ENCODE data around the gene ENTPD2. TPM values are rescaled to one million over a fixed set of nuclear protein-coding genes. Genes with fewer than 3 reads are reported as not detected.

ENTPD2 gene
- total and polyA plus RNA-seq, 2 of the 4 experiments (the other 2 are of a cell fraction) = not detected

GRCh38 chr9:137009938-137010732, 43.7 kb downstream of the ENTPD2 start:
- no peak overlapping the region for H3K4me3 ChIP-seq (ENCODE audit: insufficient read depth, low read depth, low read length)
- TF ChIP-seq USF2 (IDR thresholded peaks at IDR 0.05; ENCODE audit: low read depth, low read length) = no peak
- no peak for TF ChIP-seq NFE2L2 (IDR thresholded peaks at IDR 0.05; ENCODE audit: low read depth, low read length)
- no peak for TF ChIP-seq MAZ (IDR thresholded peaks at IDR 0.05; ENCODE audit: borderline replicate concordance, low read depth, low read length)
- no peak for TF ChIP-seq POLR2A (IDR thresholded peaks at IDR 0.05; ENCODE audit: low read depth, low read length)
- no peak for TF ChIP-seq RAD21 (IDR thresholded peaks at IDR 0.05; ENCODE audit: low read length)
- TF ChIP-seq CTCF (conservative IDR thresholded peaks at IDR 0.05; ENCODE audit: low read depth, low read length) = no peak
- TF ChIP-seq MAFK (IDR thresholded peaks at IDR 0.05; ENCODE audit: low read depth, low read length) = no peak
- no peak for TF ChIP-seq FOS (IDR thresholded peaks at IDR 0.05; ENCODE audit: low read depth, low read length)
- TF ChIP-seq RCOR1 (IDR thresholded peaks at IDR 0.05; ENCODE audit: insufficient replicate concordance, low read length) = no peak
- H2BK15ac ChIP-seq (ENCODE audit: low read depth, low read length) = no peak overlapping the region
- no peak overlapping the region for H4K8ac ChIP-seq (ENCODE audit: low read depth in 2 of 2, low read length in 2 of 2)
- ChIA-PET CTCF (no interaction called here), POLR2A (ENCODE audit: unreplicated experiment) (no interaction called here)
- BruUV-seq (replicated peaks) = no TSS peak
- H3K4ac ChIP-seq (ENCODE audit: low read depth, low read length) = no peak overlapping the region
- no peak overlapping the region for H3K14ac ChIP-seq (replicated peaks; ENCODE audit: low read depth, low read length)
- no peak overlapping the region for H4K5ac ChIP-seq (ENCODE audit: low read depth, low read length)
- no peak overlapping the region for H3K18ac ChIP-seq (ENCODE audit: low read depth, low read length)
- H2AFZ ChIP-seq (replicated peaks; ENCODE audit: low read length, poor library complexity) = no peak overlapping the region
- dilution Hi-C loops (cut with HindIII; ENCODE audit: low sequenced_read_pairs, unreplicated experiment) (no loop called here), intact Hi-C loops (cut with micrococcal nuclease) (no loop called here), in situ Hi-C loops (cut with MboI; ENCODE audit: low sequenced_read_pairs) (no loop called here)
- H2AK9ac ChIP-seq (replicated peaks; ENCODE audit: low read depth, low read length, poor library complexity) = no peak overlapping the region
- DNase-seq (no peak), ATAC-seq (ENCODE audit: low read depth) (no peak)
- WGBS, 2 experiments (ENCODE audit: extremely low coverage in 2 of 2, insufficient read length in 1 of 2) = 95% methylated on average over 33 of the region's 49 CpGs; no CpG with 5 or more reads in 1 of the 2 experiments
- H3K56ac ChIP-seq (ENCODE audit: extremely low read depth, insufficient read depth, low read length) = no peak overlapping the region
- H2BK120ac ChIP-seq (ENCODE audit: low read depth, low read length) = no peak overlapping the region
- no peaks in the 10 kb centered on the region for H3K9me3 ChIP-seq (ENCODE audit: control insufficient read depth, insufficient read depth, low read length)
- H3K23ac ChIP-seq (ENCODE audit: low read depth, low read length) = no peak overlapping the region
- no peak overlapping the region for H2BK5ac ChIP-seq (ENCODE audit: low read depth, low read length, poor library complexity, severe bottlenecking)
- peaks cover 11% of the 10 kb centered on the region for H3K4me1 ChIP-seq (ENCODE audit: control insufficient read depth, insufficient read depth, low read length)
- no peak overlapping the region for H2AK5ac ChIP-seq (ENCODE audit: low read depth, low read length)
- H3K27ac ChIP-seq (ENCODE audit: insufficient read depth, low read length) = no peak overlapping the region
- H4K91ac ChIP-seq (ENCODE audit: insufficient read depth, low read depth, low read length) = no peak overlapping the region
- H4K20me1 ChIP-seq (ENCODE audit: insufficient read depth, low read length) = peaks cover 8% of the 10 kb centered on the region
- no peaks in the 10 kb centered on the region for H3K27me3 ChIP-seq (ENCODE audit: control insufficient read depth, insufficient read depth, low read length)
- no peak overlapping the region for H2BK20ac ChIP-seq (ENCODE audit: low read depth, low read length)
- H3K9ac ChIP-seq (ENCODE audit: low read depth, low read length) = no peak overlapping the region
- H3K4me2 ChIP-seq (ENCODE audit: low read depth, low read length) = no peak overlapping the region
- H3K79me1 ChIP-seq (ENCODE audit: low read depth in 1 of 2, low read length in 2 of 2) = no peaks in the 10 kb centered on the region
- peaks cover 28% of the 10 kb centered on the region for H3K36me3 ChIP-seq (ENCODE audit: control insufficient read depth, insufficient read depth, low read length)
- H3K9me1 ChIP-seq (ENCODE audit: insufficient read depth, low read length) = peaks cover 5% of the 10 kb centered on the region; the same call in 1 of the 2 replicates

Measured in IMR-90 (cell line).